Ovary (tissue), 9 donors: ENCODE measurements around the gene PADI3. TPM values are rescaled to one million over a fixed set of nuclear protein-coding genes. Genes with fewer than 3 reads are reported as not detected.

Experiments
- DNase-seq, 5 donors: peaks; one replicate each; pipeline ENCODE4 v3.0.0-alpha.2; 2019 to 2020
- H3K27ac ChIP-seq, 2 donors: fragments of 200-600 bp; one replicate each; pipeline versions ENCODE4 v1.5.1 to v1.8.0; 2019 to 2022
- H3K27me3 ChIP-seq: fragments of 200-600 bp; one replicate; pipeline ENCODE4 v1.8.0; 2022
- H3K36me3 ChIP-seq: fragments of 200-600 bp; sonication (generic); one replicate; pipeline ENCODE4 v1.5.1; 2019
- H3K4me1 ChIP-seq: one replicate; pipeline ENCODE4 v1.8.1; 2013; ENCODE audit warnings: mild to moderate bottlenecking, moderate library complexity; ENCODE audit not compliant: insufficient read depth
- H3K4me3 ChIP-seq: fragments of 200-600 bp; sonication (generic); one replicate; pipeline ENCODE4 v1.5.1; 2017
- H3K9me3 ChIP-seq, 2 donors: fragments of 200-600 bp in 1 of 2; sonication (generic) in 1 of 2; one replicate each; pipeline versions ENCODE4 v1.5.1 to v1.8.1; 2013 to 2019; ENCODE audit warnings: mild to moderate bottlenecking in 1 of 2, moderate library complexity in 1 of 2
- CTCF ChIP-seq, 3 donors: fragments of 450-650 bp in 2 of 3; fragments of 200-600 bp in 1 of 3; IDR thresholded peaks; one replicate each; pipeline versions ENCODE4 v1.5.1 to v1.8.0; 2016 to 2022; ENCODE audit warnings: antibody characterized with exemption in 3 of 3, mild to moderate bottlenecking in 1 of 3
- EP300 ChIP-seq: sonication (generic); formaldehyde crosslinking; IDR thresholded peaks from one replicate; pipeline ENCODE4 v1.6.1; 2017; ENCODE audit warnings: antibody characterized with exemption
- POLR2A ChIP-seq: fragments of 450-650 bp; IDR thresholded peaks from one replicate; pipeline ENCODE4 v1.6.1; 2017; ENCODE audit warnings: antibody characterized with exemption, mild to moderate bottlenecking, moderate library complexity
- WGBS, 3 donors: extraction: QIAGEN DNeasy Blood & Tissue Kit in 1 of 3; methylation state at CpG; one replicate each; pipeline versions ENCODE4 v1.1.5 to v1.1.7; 2013 to 2017; 5-methylcytosine and 5-hydroxymethylcytosine counted together
- intact Hi-C, 4 donors: fragments of 100-400 bp; cut with DNase I; formaldehyde crosslinking; loops; one replicate each; pipeline versions ENCODE4 v1.11.0 to v1.15.1; 2022 to 2023
- polyA plus RNA-seq, 2 donors: library from polyadenylated mRNA; stranded (reverse); fragments of 200-250 nt in 1 of 2; fragments of 350-450 nt in 1 of 2; fragmentation: Illumina TruSeq in 1 of 2; extraction: RNeasy Lipid Tissue Mini Kit (QIAGEN cat#74804) in 1 of 2; gene quantifications; one replicate each; pipeline ENCODE4 v1.2.3, GENCODE V29; 2013 to 2014
- total RNA-seq, 7 donors: library from RNA; depleted of rRNA in 2 of 7; stranded (reverse); fragments of >200 nt in 2 of 7; fragmentation: NEBNext Ultra II Directional in 3 of 7; extraction: Animal tissue kit (Norgen Biotek cat#: 25700) in 3 of 7; gene quantifications; one replicate each; pipeline versions ENCODE4 v1.1.0 to v1.2.4, GENCODE V29; 2016 to 2023
- donor health status: DM: no; HTN: no; CAD: no; lungs with moderate emphysema.
- donor health status: DM: no; HTN: no; CAD: no.
- donor health status: Bipolar disorder and iron deficiency.
- donor health status: DM: yes; HTN: yes; CAD: no.
- donor health status: DM: no; HTN: no; CAD: no.
- donor health status: DM: yes; HTN: yes; CAD: no.

PADI3 gene
- total and polyA plus RNA-seq, 9 donors = not detected

- intact Hi-C loops = loop anchor here in 2 of 4 donors (10.0 kb wide), 3 partner anchors 110 to 280 kb away; no protein-coding TSS in a partner anchor
- Histone ChIP-seq H3K27ac (no peak overlapping the region), H3K4me3 (no peak overlapping the region), H3K27me3 (no peaks in the 10 kb centered on the region), H3K9me3 (no peaks in the 10 kb centered on the region), H3K4me1 (no peaks in the 10 kb centered on the region), H3K36me3 (no peaks in the 10 kb centered on the region)
- no peak for TF ChIP-seq POLR2A
- no peak for TF ChIP-seq CTCF (IDR thresholded peaks at IDR 0.05)
- no peak for TF ChIP-seq EP300
- DNase-seq = no peak
- WGBS, 3 donors = 91 to 100% (median 99%) methylated on average over 1 of the region's 1 CpG
Observed at GRCh38 chr1:17234405-17234804, 14.5 kb upstream of the PADI3 start.

- 83 to 94% (median 91%) methylated on average over 9 of the region's 9 CpGs for WGBS, 3 donors
- no peak for DNase-seq
- Histone ChIP-seq H3K36me3 (no peaks in the 10 kb centered on the region), H3K4me1 (no peaks in the 10 kb centered on the region), H3K4me3 (no peak overlapping the region), H3K27me3 (no peaks in the 10 kb centered on the region), H3K9me3 (no peaks in the 10 kb centered on the region), H3K27ac (no peak overlapping the region)
- intact Hi-C loops = loop anchor here (5.0 to 10.0 kb wide), 6 partner anchors 103 to 281 kb away; no protein-coding TSS in a partner anchor
- no peak for TF ChIP-seq CTCF (IDR thresholded peaks at IDR 0.05)
- TF ChIP-seq POLR2A = no peak
- no peak for TF ChIP-seq EP300
Observed at GRCh38 chr1:17235135-17235885, 13.6 kb upstream of the PADI3 start.

GRCh38 chr1:17236779-17237560 is 11.9 kb upstream of the PADI3 start:
- no peaks in the 10 kb centered on the region for H3K9me3 ChIP-seq
- TF ChIP-seq POLR2A = no peak
- TF ChIP-seq EP300 = no peak
- TF ChIP-seq CTCF (IDR thresholded peaks at IDR 0.05) = peak; percentile 76 to 80 (median 78)
- WGBS, 3 donors = 19 to 22% (median 20%) methylated on average over 14 to 18 of the region's 18 CpGs
- no peaks in the 10 kb centered on the region for H3K27me3 ChIP-seq
- no peak overlapping the region for H3K27ac ChIP-seq
- no peaks in the 10 kb centered on the region for H3K36me3 ChIP-seq
- no peaks in the 10 kb centered on the region for H3K4me1 ChIP-seq
- no peak overlapping the region for H3K4me3 ChIP-seq
- intact Hi-C loops = loop anchor here (2.0 to 10.0 kb wide), 8 partner anchors 105 to 282 kb away; no protein-coding TSS in a partner anchor
- peak; percentile 75 to 90 (median 86) for DNase-seq

GRCh38 chr1:17237561-17237903 is 11.4 kb upstream of the PADI3 start:
- no peak overlapping the region for H3K27ac ChIP-seq
- H3K4me3 ChIP-seq = no peak overlapping the region
- TF ChIP-seq EP300 (no peak), CTCF (IDR thresholded peaks at IDR 0.05) (no peak), POLR2A (no peak)
- no peaks in the 10 kb centered on the region for H3K9me3 ChIP-seq
- no peaks in the 10 kb centered on the region for H3K27me3 ChIP-seq
- no peak for DNase-seq
- H3K36me3 ChIP-seq = no peaks in the 10 kb centered on the region
- H3K4me1 ChIP-seq = no peaks in the 10 kb centered on the region
- WGBS, 3 donors = 78 to 85% (median 80%) methylated on average over 4 of the region's 4 CpGs
- intact Hi-C loops = loop anchor here (2.0 to 10.0 kb wide), 8 partner anchors 105 to 283 kb away; no protein-coding TSS in a partner anchor
